Large intestine (tissue), 12 donors: ENCODE results near the gene LTO1. TPM values are rescaled to one million over a fixed set of nuclear protein-coding genes. Genes with fewer than 3 reads are reported as not detected.
A peak's percentile ranks its signal among the peaks of the same experiment; 100 is the strongest.

Source experiments
- DNase-seq, 2 donors: peaks; one replicate each; pipeline versions ENCODE4 v3.0.0 to v3.0.0-alpha.2; 2013
- H3K27ac ChIP-seq: one replicate; pipeline ENCODE4 v1.5.1; 2013; ENCODE audit warnings: low read length
- H3K27me3 ChIP-seq: 2 replicates; pipeline ENCODE4 v1.6.1; 2013; ENCODE audit warnings: low read length; ENCODE audit not compliant: control insufficient read depth, insufficient read depth
- H3K36me3 ChIP-seq: 2 replicates; pipeline ENCODE4 v1.6.1; 2013; ENCODE audit warnings: low read length; ENCODE audit not compliant: control insufficient read depth, insufficient read depth
- H3K4me1 ChIP-seq: one replicate; pipeline ENCODE4 v1.6.1; 2013; ENCODE audit warnings: low read length; ENCODE audit not compliant: control insufficient read depth, insufficient read depth
- H3K4me3 ChIP-seq: one replicate; pipeline ENCODE4 v1.5.1; 2013; ENCODE audit warnings: low read length
- H3K9me3 ChIP-seq: one replicate; pipeline ENCODE4 v1.6.1; 2013; ENCODE audit warnings: mild to moderate bottlenecking, low read depth, low read length, moderate library complexity; ENCODE audit not compliant: control insufficient read depth
- WGBS: methylation state at CpG from one replicate; pipeline ENCODE4 v1.1.5; 2013; ENCODE audit warnings: low lambda C conversion rate; ENCODE audit not compliant: insufficient coverage; 5-methylcytosine and 5-hydroxymethylcytosine counted together
- long read RNA-seq, 11 donors: transcript quantifications; one replicate each; lab custom pipeline, GENCODE V29; 2026
- polyA plus RNA-seq: library from polyadenylated mRNA; unstranded; fragments of 120-200 nt; gene quantifications from one replicate; pipeline ENCODE4 v1.2.1, GENCODE V29; 2013

The LTO1 gene, protein sequence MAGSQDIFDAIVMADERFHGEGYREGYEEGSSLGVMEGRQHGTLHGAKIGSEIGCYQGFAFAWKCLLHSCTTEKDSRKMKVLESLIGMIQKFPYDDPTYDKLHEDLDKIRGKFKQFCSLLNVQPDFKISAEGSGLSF
- 24.1 TPM for polyA plus RNA-seq
- long read RNA-seq, donor 1, partial matches to known transcripts, result 0 of 1 reads
- long read RNA-seq, donor 1, other reads (novel, unspliced or antisense), result 0 of 1 reads
- long read RNA-seq, donor 2, partial matches to known transcripts, result 0 of 5 reads
- long read RNA-seq, donor 2, other reads (novel, unspliced or antisense), result 0 of 5 reads
- long read RNA-seq, donor 3, result 0 reads
- long read RNA-seq, donor 4, result 0 reads
- long read RNA-seq, donor 5, partial matches to known transcripts, result 0 of 2 reads
- long read RNA-seq, donor 5, other reads (novel, unspliced or antisense), result 0 of 2 reads
- long read RNA-seq, donor 6, partial matches to known transcripts, result 0 of 3 reads
- long read RNA-seq, donor 6, other reads (novel, unspliced or antisense), result 0 of 3 reads
- long read RNA-seq, donor 7, partial matches to known transcripts, result 0 of 1 reads
- long read RNA-seq, donor 7, other reads (novel, unspliced or antisense), result 0 of 1 reads
- long read RNA-seq, donor 8, partial matches to known transcripts, result 0 of 3 reads
- long read RNA-seq, donor 8, other reads (novel, unspliced or antisense), result 0 of 3 reads
- long read RNA-seq, donor 9, partial matches to known transcripts, result 0 of 3 reads
- long read RNA-seq, donor 9, other reads (novel, unspliced or antisense), result 0 of 3 reads
- long read RNA-seq, donor 10, partial matches to known transcripts, result 0 of 4 reads
- long read RNA-seq, donor 10, other reads (novel, unspliced or antisense), result 0 of 4 reads
- long read RNA-seq, donor 11, partial matches to known transcripts, result 0 of 2 reads
- long read RNA-seq, donor 11, other reads (novel, unspliced or antisense), result 0 of 2 reads

GRCh38 chr11:69674886-69675714, at the start of gene LTO1:
TSS of gene LTO1 (minus strand) at chr11:69675353. CDS start at chr11:69675239, 114 bp downstream.
- Histone ChIP-seq H3K27ac (peak within 1 kb of the TSS; percentile 66), H3K4me3 (peak within 1 kb of the TSS; percentile 91), H3K4me1 (peaks cover 4% of the 10 kb centered on the region), H3K9me3 (no peaks in the 10 kb centered on the region), H3K27me3 (no peaks in the 10 kb centered on the region), H3K36me3 (peaks cover 14% of the 10 kb centered on the region)
- DNase-seq, result peak; percentile 96 to 97
- WGBS, result no CpG with 5 or more reads among the region's 72 CpGs

- DNase-seq, result no peak
- H3K9me3 ChIP-seq, result no peaks in the 10 kb centered on the region
- H3K4me3 ChIP-seq, result no peak overlapping the region
- no peaks in the 10 kb centered on the region for H3K36me3 ChIP-seq
- no peak overlapping the region for H3K27ac ChIP-seq
- H3K4me1 ChIP-seq, result no peaks in the 10 kb centered on the region
- WGBS, result no CpG with 5 or more reads among the region's 9 CpGs
- H3K27me3 ChIP-seq, result peaks cover 53% of the 10 kb centered on the region
Observed at GRCh38 chr11:69721745-69722144, 46.6 kb upstream of the LTO1 start.

- no CpG with 5 or more reads among the region's 14 CpGs for WGBS
- no peak for DNase-seq
- Histone ChIP-seq H3K9me3 (no peaks in the 10 kb centered on the region), H3K4me1 (no peaks in the 10 kb centered on the region), H3K27ac (no peak overlapping the region), H3K4me3 (no peak overlapping the region), H3K36me3 (no peaks in the 10 kb centered on the region), H3K27me3 (peaks cover 49% of the 10 kb centered on the region)
Observed at GRCh38 chr11:69721106-69721505, 46.0 kb upstream of the LTO1 start.

DNA sequence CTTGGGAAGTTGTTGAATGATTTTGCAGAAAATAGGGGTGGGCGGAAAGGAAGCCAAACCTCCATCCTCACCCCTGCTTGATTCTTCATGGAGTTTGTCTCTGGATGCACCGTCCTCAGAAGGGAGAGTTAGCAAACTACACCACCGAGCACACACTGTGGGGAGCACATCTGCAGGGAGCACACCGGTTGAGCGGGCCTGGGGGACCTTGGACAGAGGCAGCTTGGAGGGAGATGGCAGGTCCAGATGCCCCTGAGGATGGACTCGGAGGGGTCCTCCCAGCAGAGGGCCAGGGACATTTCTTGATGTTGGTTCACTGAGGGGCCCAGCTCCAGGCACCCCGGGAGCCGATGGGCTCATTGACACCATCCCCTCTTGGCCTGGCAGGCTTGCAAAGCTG, 43.8 kb upstream of the LTO1 start:
- Histone ChIP-seq H3K27me3 (peaks cover 43% of the 10 kb centered on the region), H3K4me1 (no peaks in the 10 kb centered on the region), H3K36me3 (no peaks in the 10 kb centered on the region), H3K27ac (no peak overlapping the region), H3K9me3 (no peaks in the 10 kb centered on the region), H3K4me3 (no peak overlapping the region)
- DNase-seq, result no peak
- no CpG with 5 or more reads among the region's 8 CpGs for WGBS

- no CpG with 5 or more reads among the region's 13 CpGs for WGBS
- H3K27me3 ChIP-seq, result peaks cover 43% of the 10 kb centered on the region
- peak; percentile 41 to 45 for DNase-seq
Observed at GRCh38 chr11:69718147-69718546, 43.0 kb upstream of the LTO1 start.

GRCh38 chr11:69716891-69717747, 42.0 kb upstream of the LTO1 start:
- Histone ChIP-seq H3K4me1 (no peaks in the 10 kb centered on the region), H3K9me3 (no peaks in the 10 kb centered on the region), H3K27ac (no peak overlapping the region), H3K27me3 (peaks cover 38% of the 10 kb centered on the region), H3K4me3 (no peak overlapping the region), H3K36me3 (no peaks in the 10 kb centered on the region)
- no CpG with 5 or more reads among the region's 6 CpGs for WGBS
- DNase-seq, result no peak

More at GRCh38 chr11:69718147-69718546, 43.0 kb upstream of the LTO1 start:
- Histone ChIP-seq H3K4me1 (no peaks in the 10 kb centered on the region), H3K9me3 (no peaks in the 10 kb centered on the region), H3K4me3 (no peak overlapping the region), H3K27ac (no peak overlapping the region), H3K36me3 (no peaks in the 10 kb centered on the region)

DNA sequence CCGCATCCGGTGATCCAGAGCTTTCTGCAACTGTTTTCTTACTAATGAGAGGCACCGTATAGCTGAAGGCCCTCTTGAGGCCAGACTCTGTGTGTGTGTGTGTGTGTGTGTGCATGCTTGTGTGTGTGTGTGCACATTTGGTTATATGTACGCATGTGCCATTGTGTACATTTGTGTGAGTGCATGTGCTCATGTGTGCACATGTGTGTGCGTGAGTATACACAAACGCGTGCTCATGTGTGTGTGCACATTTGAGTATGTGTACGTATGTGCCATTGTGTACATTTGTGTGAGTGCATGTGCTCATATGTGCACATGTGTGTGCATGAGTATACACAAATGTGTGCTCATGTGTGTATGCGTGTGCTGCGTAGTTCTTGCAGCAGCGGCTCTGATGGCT, 40.9 kb upstream of the LTO1 start:
- H3K36me3 ChIP-seq, result no peaks in the 10 kb centered on the region
- peaks cover 28% of the 10 kb centered on the region for H3K27me3 ChIP-seq
- no peak overlapping the region for H3K4me3 ChIP-seq
- no CpG with 5 or more reads among the region's 11 CpGs for WGBS
- H3K4me1 ChIP-seq, result no peaks in the 10 kb centered on the region
- H3K27ac ChIP-seq, result no peak overlapping the region
- no peaks in the 10 kb centered on the region for H3K9me3 ChIP-seq
- no peak for DNase-seq

- DNase-seq, result no peak
- Histone ChIP-seq H3K36me3 (no peaks in the 10 kb centered on the region), H3K4me1 (peaks cover 1% of the 10 kb centered on the region), H3K4me3 (no peak overlapping the region), H3K9me3 (no peaks in the 10 kb centered on the region), H3K27ac (no peak overlapping the region), H3K27me3 (peaks cover 26% of the 10 kb centered on the region)
- WGBS, result 60% methylated on average over 1 of the region's 19 CpGs
Observed at GRCh38 chr11:69715446-69715845, 40.3 kb upstream of the LTO1 start.
